ENCODE measurements around the gene NSUN4. TPM values are rescaled to one million over a fixed set of nuclear protein-coding genes. Genes with fewer than 3 reads are reported as not detected.

Gene NSUN4
- total RNA-seq, 4 donors from 2014 or later, result 23.4 to 40.0 (median 34.9) TPM

DNA sequence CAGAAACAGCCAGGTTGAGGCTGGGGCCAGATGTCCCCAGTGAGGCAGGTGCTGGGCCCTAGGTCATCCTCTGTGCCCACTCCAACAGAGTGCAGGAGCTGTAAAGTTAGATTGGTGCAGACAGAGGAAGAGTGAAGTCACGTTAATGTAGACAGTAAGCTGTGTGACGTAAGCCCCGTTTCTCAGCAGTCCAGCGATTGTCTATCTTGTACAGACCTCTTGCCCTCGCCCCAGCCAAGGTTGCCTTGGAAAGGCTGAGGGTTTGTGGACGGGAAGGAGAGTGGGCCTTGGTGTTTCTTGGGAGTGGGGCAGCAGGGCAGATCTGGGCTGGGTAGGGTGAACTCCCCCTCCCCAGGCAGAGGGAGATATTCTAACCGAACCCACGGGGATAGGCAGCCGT is 67.0 kb downstream of the NSUN4 start:
- no peaks in the 10 kb centered on the region for H3K27me3 ChIP-seq
- H3K36me3 ChIP-seq, result peaks cover 7 to 24% of the 10 kb centered on the region in 2 donors
- H3K27ac ChIP-seq, result no peak overlapping the region
- intact Hi-C loops (cut with DNase I), result no loop called here
- peaks cover 8% of the 10 kb centered on the region in 2 donors for H3K4me1 ChIP-seq
- no peak overlapping the region for H3K4me3 ChIP-seq (replicated peaks in 1 of 3)
- no peaks in the 10 kb centered on the region for H3K9me3 ChIP-seq
- DNase-seq, result no peak
- TF ChIP-seq CTCF (IDR thresholded peaks at IDR 0.05), result no peak
- TF ChIP-seq POLR2A (IDR thresholded peaks at IDR 0.05), result no peak
- WGBS, 2 donors, result 95 to 99% methylated on average over 9 of the region's 9 CpGs

GRCh38 chr1:46408356-46409062 is 67.9 kb downstream of the NSUN4 start:
- peaks cover 5% of the 10 kb centered on the region in 2 donors for H3K4me1 ChIP-seq
- no peak for DNase-seq
- no peak overlapping the region for H3K4me3 ChIP-seq (replicated peaks in 1 of 3)
- H3K27ac ChIP-seq, result no peak overlapping the region
- WGBS, 2 donors, result 91 to 94% methylated on average over 9 to 11 of the region's 12 CpGs
- no peaks in the 10 kb centered on the region for H3K27me3 ChIP-seq
- peaks cover 9 to 32% of the 10 kb centered on the region in 2 donors for H3K36me3 ChIP-seq
- intact Hi-C loops (cut with DNase I), result no loop called here
- no peaks in the 10 kb centered on the region for H3K9me3 ChIP-seq
- TF ChIP-seq POLR2A (IDR thresholded peaks at IDR 0.05) (no peak), CTCF (IDR thresholded peaks at IDR 0.05) (no peak)

DNA sequence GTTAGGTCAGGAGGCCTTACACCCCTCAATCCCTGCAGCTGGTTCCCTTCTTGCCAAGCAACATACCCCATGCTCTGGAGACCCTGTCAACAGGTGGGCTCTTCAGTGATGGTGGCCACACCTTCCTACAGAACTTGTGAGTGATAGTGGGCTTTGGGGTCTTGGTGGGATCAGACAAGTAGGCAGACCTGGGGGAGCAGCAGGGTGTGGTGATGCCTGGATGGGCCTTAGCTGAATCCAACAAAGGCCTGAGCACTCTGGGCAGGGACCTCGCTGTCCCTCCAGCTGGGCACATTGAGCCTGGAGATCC is 68.4 kb downstream of the NSUN4 start:
- intact Hi-C loops (cut with DNase I), result no loop called here
- DNase-seq, result no peak
- Histone ChIP-seq H3K27ac (no peak overlapping the region), H3K4me3 (replicated peaks in 1 of 3) (no peak overlapping the region), H3K9me3 (no peaks in the 10 kb centered on the region), H3K4me1 (peaks cover 5% of the 10 kb centered on the region in 2 donors), H3K27me3 (no peaks in the 10 kb centered on the region), H3K36me3 (peaks cover 14 to 36% of the 10 kb centered on the region in 2 donors)
- no peak for TF ChIP-seq CTCF (IDR thresholded peaks at IDR 0.05)
- TF ChIP-seq POLR2A (IDR thresholded peaks at IDR 0.05), result no peak
- WGBS, 2 donors, result 100% methylated on average over 1 of the region's 1 CpG

DNA sequence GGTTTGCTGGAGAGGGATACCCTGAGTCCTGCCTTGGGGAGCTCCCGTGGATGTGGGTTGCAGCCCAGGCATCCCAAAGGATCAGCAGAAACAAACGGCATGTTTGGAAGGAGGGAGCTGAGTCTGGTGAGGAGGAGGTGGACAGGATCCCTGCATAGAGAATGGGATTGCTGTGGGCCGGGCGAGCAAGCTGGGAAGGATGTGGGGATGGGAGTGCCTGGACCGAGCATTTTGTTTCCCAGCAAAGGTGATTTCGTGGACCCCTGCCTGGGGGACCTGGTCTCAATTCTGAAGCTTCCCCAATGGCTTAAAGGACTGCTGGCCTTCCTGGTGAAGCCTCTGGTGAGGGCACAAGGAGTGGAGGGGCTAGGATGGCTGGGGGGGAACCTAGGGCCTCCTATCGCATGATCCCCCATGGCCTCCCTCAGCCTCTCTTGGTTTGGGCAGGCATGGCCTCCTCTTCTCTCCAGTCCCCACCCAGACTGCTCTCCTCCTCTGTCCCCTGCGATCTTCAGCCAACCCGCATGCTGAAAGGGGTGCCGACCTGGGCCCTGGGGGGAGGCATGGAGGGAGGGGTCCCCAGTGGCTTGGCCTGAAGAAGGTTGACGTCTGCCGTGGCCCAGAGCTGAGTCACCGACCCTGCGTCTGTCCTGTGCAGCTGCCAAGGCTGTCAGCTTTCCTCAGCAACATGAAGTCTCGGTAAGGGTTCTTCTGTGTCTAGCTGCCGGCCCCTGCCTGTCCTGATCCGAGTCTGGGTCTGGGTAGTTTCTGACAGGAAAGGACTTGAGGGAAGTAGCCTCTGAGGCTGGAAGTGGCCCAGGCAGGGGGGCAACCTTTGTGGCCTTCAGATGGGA is 69.8 kb downstream of the NSUN4 start:
- no peak for DNase-seq

More for the DNA sequence above, 69.8 kb downstream of the NSUN4 start:
- H3K4me3 ChIP-seq (replicated peaks in 1 of 3), result no peak overlapping the region
- no peak overlapping the region for H3K27ac ChIP-seq
- intact Hi-C loops (cut with DNase I), result no loop called here
- H3K36me3 ChIP-seq, result peaks cover 16 to 36% of the 10 kb centered on the region in 2 donors
- TF ChIP-seq POLR2A (IDR thresholded peaks at IDR 0.05), result no peak
- TF ChIP-seq CTCF (IDR thresholded peaks at IDR 0.05), result no peak
- H3K9me3 ChIP-seq, result no peaks in the 10 kb centered on the region
- H3K4me1 ChIP-seq, result peaks cover 5% of the 10 kb centered on the region in 2 donors
- 91 to 94% methylated on average over 17 of the region's 17 CpGs for WGBS, 2 donors
- H3K27me3 ChIP-seq, result no peaks in the 10 kb centered on the region

All from thyroid gland (tissue), 4 donors.